SK-N-SH (cell line): ENCODE results near the gene NCOA5.

Source experiments
- EZH2phosphoT487 ChIP-seq: fragments of 200-600 bp; sonication (generic); IDR thresholded peaks from 2 replicates; pipeline ENCODE4 v1.6.1; 2017; ENCODE audit warnings: low read depth, mixed run types, mild to moderate bottlenecking, antibody characterized with exemption, moderate library complexity, borderline replicate concordance
- GABPA ChIP-seq: IDR thresholded peaks from 2 replicates; pipeline ENCODE4 v1.4.0; 2012; ENCODE audit warnings: low read depth, mild to moderate bottlenecking
- GATA2 ChIP-seq: sonication (generic); formaldehyde crosslinking; IDR thresholded peaks from 2 replicates; pipeline ENCODE4 v1.5.0; 2020; ENCODE audit warnings: mild to moderate bottlenecking, missing genetic modification reagents
- JUND ChIP-seq: IDR thresholded peaks from 2 replicates; pipeline ENCODE4 v1.4.0; 2012
- MXI1 ChIP-seq: IDR thresholded peaks from 2 replicates; pipeline ENCODE4 v1.6.1; 2012; ENCODE audit warnings: mild to moderate bottlenecking, low read depth, low read length, improper control_type of control experiment
- NRF1 ChIP-seq: IDR thresholded peaks from 2 replicates; pipeline ENCODE4 v1.6.1; 2012; ENCODE audit warnings: low read depth, mild to moderate bottlenecking, low read length
- RAD21 ChIP-seq: IDR thresholded peaks from 2 replicates; pipeline ENCODE4 v1.6.1; 2012; ENCODE audit warnings: mild to moderate bottlenecking, low read length
- RCOR1 ChIP-seq: fragments of 150-350 bp; IDR thresholded peaks from 2 replicates; pipeline ENCODE4 v1.6.1; 2017; ENCODE audit warnings: antibody characterized with exemption, low read length
- RFX5 ChIP-seq: IDR thresholded peaks from 2 replicates; pipeline ENCODE4 v1.6.1; 2012; ENCODE audit warnings: mild to moderate bottlenecking, improper control_type of control experiment, low read length
- SMC3 ChIP-seq: IDR thresholded peaks from 2 replicates; pipeline ENCODE4 v1.6.1; 2012; ENCODE audit warnings: low read depth, low read length, improper control_type of control experiment
- TAF1 ChIP-seq: IDR thresholded peaks from 2 replicates; pipeline ENCODE4 v1.6.1; 2012; ENCODE audit warnings: low read depth, mild to moderate bottlenecking, low read length, moderate library complexity, borderline replicate concordance
- TF ChIP-seq, protein P1 (sequence below): fragments of 200-600 bp; sonication (generic); IDR thresholded peaks from 2 replicates; pipeline ENCODE4 v1.6.1; 2017; ENCODE audit warnings: antibody characterized with exemption, mild to moderate bottlenecking, moderate library complexity
- TF ChIP-seq, protein P2 (sequence below): IDR thresholded peaks from 2 replicates; pipeline ENCODE4 v1.6.1; 2012; ENCODE audit warnings: mild to moderate bottlenecking, low read depth, low read length, moderate library complexity

DNA sequence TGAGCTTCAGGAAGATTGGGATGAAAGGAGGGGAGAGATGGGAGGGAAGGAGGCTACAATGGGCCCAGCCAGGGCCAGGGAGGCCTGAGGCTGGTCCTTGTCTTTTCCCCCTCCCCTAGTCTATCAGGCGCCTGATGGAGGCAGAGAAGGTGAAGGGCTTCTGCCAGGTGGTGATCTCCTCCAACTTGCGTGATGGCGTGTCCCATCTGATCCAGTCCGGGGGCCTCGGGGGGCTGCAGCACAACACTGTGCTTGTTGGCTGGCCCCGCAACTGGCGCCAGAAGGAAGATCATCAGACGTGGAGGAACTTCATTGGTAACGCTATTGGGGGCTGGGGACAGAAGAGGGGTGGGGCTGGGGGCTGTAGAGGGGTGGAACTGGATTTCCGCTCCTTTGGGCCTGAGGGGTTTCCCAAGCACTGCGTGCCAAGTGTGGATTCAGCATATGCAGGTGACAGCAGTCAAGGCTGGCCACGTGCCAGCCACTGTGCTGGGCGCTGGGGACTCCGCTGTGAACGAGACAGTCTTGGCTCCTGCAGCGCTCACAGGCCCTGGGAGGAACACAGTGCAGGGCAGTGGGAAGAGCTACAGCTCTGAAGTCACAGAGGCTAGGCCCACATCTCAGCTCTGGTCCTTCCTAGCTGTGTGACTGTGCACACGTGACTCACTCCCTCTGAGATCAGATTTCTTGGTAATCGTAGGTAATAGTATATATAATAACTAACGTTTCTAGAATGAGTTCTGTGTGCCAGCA lies 38.0 kb downstream of the NCOA5 start:
- TF ChIP-seq RCOR1 (no peak), TAF1 (no peak), EZH2phosphoT487 (no peak), GATA2 (CRISPR knock-in tag) (no peak), MXI1 (no peak), JUND (no peak), NRF1 (no peak), RFX5 (no peak), GABPA (no peak), SMC3 (no peak), RAD21 (no peak)
- TF ChIP-seq, protein P1, sequence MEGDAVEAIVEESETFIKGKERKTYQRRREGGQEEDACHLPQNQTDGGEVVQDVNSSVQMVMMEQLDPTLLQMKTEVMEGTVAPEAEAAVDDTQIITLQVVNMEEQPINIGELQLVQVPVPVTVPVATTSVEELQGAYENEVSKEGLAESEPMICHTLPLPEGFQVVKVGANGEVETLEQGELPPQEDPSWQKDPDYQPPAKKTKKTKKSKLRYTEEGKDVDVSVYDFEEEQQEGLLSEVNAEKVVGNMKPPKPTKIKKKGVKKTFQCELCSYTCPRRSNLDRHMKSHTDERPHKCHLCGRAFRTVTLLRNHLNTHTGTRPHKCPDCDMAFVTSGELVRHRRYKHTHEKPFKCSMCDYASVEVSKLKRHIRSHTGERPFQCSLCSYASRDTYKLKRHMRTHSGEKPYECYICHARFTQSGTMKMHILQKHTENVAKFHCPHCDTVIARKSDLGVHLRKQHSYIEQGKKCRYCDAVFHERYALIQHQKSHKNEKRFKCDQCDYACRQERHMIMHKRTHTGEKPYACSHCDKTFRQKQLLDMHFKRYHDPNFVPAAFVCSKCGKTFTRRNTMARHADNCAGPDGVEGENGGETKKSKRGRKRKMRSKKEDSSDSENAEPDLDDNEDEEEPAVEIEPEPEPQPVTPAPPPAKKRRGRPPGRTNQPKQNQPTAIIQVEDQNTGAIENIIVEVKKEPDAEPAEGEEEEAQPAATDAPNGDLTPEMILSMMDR, result no peak
- TF ChIP-seq, protein P2, sequence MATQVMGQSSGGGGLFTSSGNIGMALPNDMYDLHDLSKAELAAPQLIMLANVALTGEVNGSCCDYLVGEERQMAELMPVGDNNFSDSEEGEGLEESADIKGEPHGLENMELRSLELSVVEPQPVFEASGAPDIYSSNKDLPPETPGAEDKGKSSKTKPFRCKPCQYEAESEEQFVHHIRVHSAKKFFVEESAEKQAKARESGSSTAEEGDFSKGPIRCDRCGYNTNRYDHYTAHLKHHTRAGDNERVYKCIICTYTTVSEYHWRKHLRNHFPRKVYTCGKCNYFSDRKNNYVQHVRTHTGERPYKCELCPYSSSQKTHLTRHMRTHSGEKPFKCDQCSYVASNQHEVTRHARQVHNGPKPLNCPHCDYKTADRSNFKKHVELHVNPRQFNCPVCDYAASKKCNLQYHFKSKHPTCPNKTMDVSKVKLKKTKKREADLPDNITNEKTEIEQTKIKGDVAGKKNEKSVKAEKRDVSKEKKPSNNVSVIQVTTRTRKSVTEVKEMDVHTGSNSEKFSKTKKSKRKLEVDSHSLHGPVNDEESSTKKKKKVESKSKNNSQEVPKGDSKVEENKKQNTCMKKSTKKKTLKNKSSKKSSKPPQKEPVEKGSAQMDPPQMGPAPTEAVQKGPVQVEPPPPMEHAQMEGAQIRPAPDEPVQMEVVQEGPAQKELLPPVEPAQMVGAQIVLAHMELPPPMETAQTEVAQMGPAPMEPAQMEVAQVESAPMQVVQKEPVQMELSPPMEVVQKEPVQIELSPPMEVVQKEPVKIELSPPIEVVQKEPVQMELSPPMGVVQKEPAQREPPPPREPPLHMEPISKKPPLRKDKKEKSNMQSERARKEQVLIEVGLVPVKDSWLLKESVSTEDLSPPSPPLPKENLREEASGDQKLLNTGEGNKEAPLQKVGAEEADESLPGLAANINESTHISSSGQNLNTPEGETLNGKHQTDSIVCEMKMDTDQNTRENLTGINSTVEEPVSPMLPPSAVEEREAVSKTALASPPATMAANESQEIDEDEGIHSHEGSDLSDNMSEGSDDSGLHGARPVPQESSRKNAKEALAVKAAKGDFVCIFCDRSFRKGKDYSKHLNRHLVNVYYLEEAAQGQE, result 0 out of 2 replicates have a peak, but pooled peaks have one; percentile 17
